Caco-2 (cell line): ENCODE results near the gene GPR39. TPM values are rescaled to one million over a fixed set of nuclear protein-coding genes. Genes with fewer than 3 reads are reported as not detected.

ENCODE experiments used
- BruUV-seq: library from RNA; stranded (reverse); fragments of 400-500 nt; replicated peaks from 2 replicates; lab custom pipeline; 2021; lab: Mats Ljungman, UMichigan
- CTCF ChIA-PET: fragments of 300-600 bp; sonication (Branson Sonifier 250); formaldehyde crosslinking; loops from one replicate; lab custom pipeline; 2022; ENCODE audit warnings: antibody characterized with exemption; lab: Charles Lee
- POLR2A ChIA-PET: fragments of 300-600 bp; sonication (Branson Sonifier 250); formaldehyde crosslinking; loops from one replicate; lab custom pipeline; 2022; ENCODE audit warnings: antibody characterized with exemption; lab: Charles Lee
- DNase-seq, 2 experiments: peaks; one replicate each; pipeline versions ENCODE4 v3.0.0 to v3.0.0-alpha.2; 2020 to 2022
- H3K27me3 ChIP-seq: replicated peaks from 2 replicates; pipeline ENCODE4 v1.6.0; 2011; ENCODE audit warnings: low read length; ENCODE audit not compliant: control insufficient read depth, insufficient read depth
- H3K36me3 ChIP-seq: 2 replicates; pipeline ENCODE4 v1.5.1; 2011; ENCODE audit warnings: low read length; ENCODE audit not compliant: control insufficient read depth, insufficient read depth
- H3K4me1 ChIP-seq: fragments of 250-450 bp; sonication (Bioruptor Pico); 2 replicates; pipeline ENCODE4 v1.5.1; 2020; ENCODE audit warnings: mild to moderate bottlenecking
- H3K4me3 ChIP-seq: 2 replicates; pipeline ENCODE4 v1.5.1; 2011; ENCODE audit warnings: low read depth, mild to moderate bottlenecking, control low read depth, low read length
- H3K9me3 ChIP-seq: fragments of 250-450 bp; sonication (Bioruptor Pico); 2 replicates; pipeline ENCODE4 v1.5.1; 2020; ENCODE audit warnings: mild to moderate bottlenecking, moderate library complexity
- H3K27ac Mint-ChIP-seq: one replicate; pipeline ENCODE4 v1.8.0; 2022; ENCODE audit warnings: mixed read lengths; ENCODE audit not compliant: unreplicated experiment
- H3K27me3 Mint-ChIP-seq: one replicate; pipeline ENCODE4 v1.8.0; 2022; ENCODE audit warnings: mixed read lengths; ENCODE audit not compliant: insufficient read depth, unreplicated experiment
- H3K36me3 Mint-ChIP-seq: one replicate; pipeline ENCODE4 v1.8.0; 2022; ENCODE audit warnings: mild to moderate bottlenecking, mixed read lengths; ENCODE audit not compliant: insufficient read depth, unreplicated experiment
- H3K4me1 Mint-ChIP-seq: one replicate; pipeline ENCODE4 v1.8.0; 2022; ENCODE audit warnings: low read depth, mixed read lengths; ENCODE audit not compliant: unreplicated experiment
- H3K4me3 Mint-ChIP-seq: one replicate; pipeline ENCODE4 v1.8.0; 2022; ENCODE audit warnings: mild to moderate bottlenecking, moderate library complexity, mixed read lengths; ENCODE audit not compliant: unreplicated experiment
- H3K9me3 Mint-ChIP-seq: one replicate; pipeline ENCODE4 v1.8.0; 2022; ENCODE audit warnings: mixed read lengths; ENCODE audit not compliant: unreplicated experiment
- CTCF ChIP-seq, 2 experiments: fragments of 200-600 bp in 1 of 2; IDR thresholded peaks; 1 replicate in 1 of 2; 2 replicates in 1 of 2; pipeline versions ENCODE4 v1.5.1 to v1.8.0; 2011 to 2022; ENCODE audit warnings: antibody characterized with exemption in 1 of 2, control low read depth in 1 of 2, inconsistent platforms in 1 of 2, low read depth in 1 of 2, low read length in 1 of 2, mild to moderate bottlenecking in 1 of 2, moderate library complexity in 1 of 2; ENCODE audit not compliant: insufficient read depth in 1 of 2, severe bottlenecking in 1 of 2, unreplicated experiment in 1 of 2
- intact Hi-C: fragments of 100-400 bp; cut with micrococcal nuclease; formaldehyde crosslinking; loops from one replicate; pipeline ENCODE4 v1.10.0; 2022; ENCODE audit not compliant: unreplicated experiment
- total RNA-seq: library from RNA; stranded (reverse); gene quantifications from 2 replicates; pipeline ENCODE4 v1.2.3, GENCODE V29; 2022

GPR39 gene
- total RNA-seq, 1 experiment from 2014 or later, result 26.8 TPM

- ChIA-PET POLR2A (no interaction called here), CTCF (no interaction called here)
- no peaks in the 10 kb centered on the region for H3K27me3 Mint-ChIP-seq
- peaks cover 11% of the 10 kb centered on the region for H3K4me1 ChIP-seq
- TF ChIP-seq CTCF (IDR thresholded peaks at IDR 0.05; ENCODE audit: insufficient read depth in 1 of 2, low read depth in 1 of 2, low read length in 1 of 2, severe bottlenecking in 1 of 2, unreplicated experiment in 1 of 2), result no peak
- H3K4me3 Mint-ChIP-seq, result no peak overlapping the region
- DNase-seq, result no peak
- no peaks in the 10 kb centered on the region for H3K27me3 ChIP-seq
- H3K36me3 ChIP-seq, result no peaks in the 10 kb centered on the region; the same call in 1 of the 2 replicates
- no TSS peak for BruUV-seq
- peaks cover 10% of the 10 kb centered on the region for H3K4me1 Mint-ChIP-seq
- H3K36me3 Mint-ChIP-seq, result no peaks in the 10 kb centered on the region
- no peak overlapping the region for H3K4me3 ChIP-seq
- H3K9me3 Mint-ChIP-seq, result no peaks in the 10 kb centered on the region
- H3K9me3 ChIP-seq, result 0 out of 2 replicates have a peak, but pooled peaks cover 3% of the 10 kb centered on the region
- no peak overlapping the region for H3K27ac Mint-ChIP-seq
- intact Hi-C loops, result no loop called here
Observed at GRCh38 chr2:132597831-132598230, 181.2 kb downstream of the GPR39 start.

- intact Hi-C loops, result no loop called here
- 0 out of 2 replicates have a peak, but pooled peaks cover 3% of the 10 kb centered on the region for H3K9me3 ChIP-seq
- DNase-seq, result no peak
- ChIA-PET POLR2A (no interaction called here), CTCF (no interaction called here)
- Mint-ChIP-seq H3K36me3 (no peaks in the 10 kb centered on the region), H3K9me3 (no peaks in the 10 kb centered on the region), H3K27ac (peak overlapping the region; percentile 45), H3K4me3 (no peak overlapping the region), H3K27me3 (no peaks in the 10 kb centered on the region), H3K4me1 (peaks cover 5% of the 10 kb centered on the region)
- no peaks in the 10 kb centered on the region for H3K27me3 ChIP-seq
- no peak for TF ChIP-seq CTCF (IDR thresholded peaks at IDR 0.05; ENCODE audit: insufficient read depth in 1 of 2, low read depth in 1 of 2, low read length in 1 of 2, severe bottlenecking in 1 of 2, unreplicated experiment in 1 of 2)
- no TSS peak for BruUV-seq
- H3K4me3 ChIP-seq, result no peak overlapping the region
- no peaks in the 10 kb centered on the region; the same call in 1 of the 2 replicates for H3K36me3 ChIP-seq
- H3K4me1 ChIP-seq, result peaks cover 4% of the 10 kb centered on the region; the same call in 1 of the 2 replicates
Observed at GRCh38 chr2:132598536-132598935, 181.9 kb downstream of the GPR39 start.

GRCh38 chr2:132599556-132599955 is 183.0 kb downstream of the GPR39 start:
- TF ChIP-seq CTCF (IDR thresholded peaks at IDR 0.05; ENCODE audit: insufficient read depth in 1 of 2, low read depth in 1 of 2, low read length in 1 of 2, severe bottlenecking in 1 of 2, unreplicated experiment in 1 of 2), result no peak
- CTCF ChIA-PET, result no interaction called here

More at GRCh38 chr2:132599556-132599955, 183.0 kb downstream of the GPR39 start:
- intact Hi-C loops, result no loop called here
- Mint-ChIP-seq H3K27me3 (no peaks in the 10 kb centered on the region), H3K4me1 (no peaks in the 10 kb centered on the region), H3K9me3 (no peaks in the 10 kb centered on the region), H3K27ac (no peak overlapping the region), H3K4me3 (no peak overlapping the region), H3K36me3 (no peaks in the 10 kb centered on the region)
- H3K4me1 ChIP-seq, result no peaks in the 10 kb centered on the region
- no peaks in the 10 kb centered on the region; the same call in 1 of the 2 replicates for H3K36me3 ChIP-seq
- DNase-seq, result no peak
- H3K4me3 ChIP-seq, result no peak overlapping the region
- BruUV-seq, result no TSS peak
- 0 out of 2 replicates have a peak, but pooled peaks cover 3% of the 10 kb centered on the region for H3K9me3 ChIP-seq
- H3K27me3 ChIP-seq, result no peaks in the 10 kb centered on the region
- POLR2A ChIA-PET, result no interaction called here
